MCF 10A (cell line): Measurements from ENCODE around the gene FERMT3. TPM values are rescaled to one million over a fixed set of nuclear protein-coding genes. Genes with fewer than 3 reads are reported as not detected.
A peak's percentile ranks its signal among the peaks of the same experiment; 100 is the strongest.

Experiments used
- BruUV-seq: library from RNA; stranded (reverse); fragments of 400-500 nt; replicated peaks from 2 replicates; lab custom pipeline; 2021; lab: Mats Ljungman, UMichigan
- CTCF ChIA-PET: fragments of 300-600 bp; sonication (Branson Sonifier 250); formaldehyde crosslinking; extraction: SDS; loops from one replicate; lab custom pipeline; 2021; ENCODE audit warnings: antibody characterized with exemption, inconsistent platforms; lab: Yijun Ruan, JAX
- POLR2A ChIA-PET: fragments of 300-600, 350-650 bp; sonication (Branson Sonifier 250); formaldehyde crosslinking; extraction: SDS; loops from one replicate; lab custom pipeline; 2020; ENCODE audit warnings: antibody characterized with exemption, inconsistent platforms; lab: Yijun Ruan, JAX
- DNase-seq: peaks from one replicate; pipeline ENCODE4 v3.0.0-alpha.2; 2018; ENCODE audit not compliant: unreplicated experiment
- H3K27ac Mint-ChIP-seq: one replicate; pipeline ENCODE4 v1.8.0; 2022; ENCODE audit warnings: mild to moderate bottlenecking, low read depth, mixed read lengths; ENCODE audit not compliant: unreplicated experiment
- H3K27me3 Mint-ChIP-seq: one replicate; pipeline ENCODE4 v1.8.0; 2022; ENCODE audit warnings: mixed read lengths; ENCODE audit not compliant: insufficient read depth, unreplicated experiment
- H3K36me3 Mint-ChIP-seq: one replicate; pipeline ENCODE4 v1.8.0; 2022; ENCODE audit warnings: mild to moderate bottlenecking, moderate library complexity, mixed read lengths; ENCODE audit not compliant: insufficient read depth, unreplicated experiment
- H3K4me1 Mint-ChIP-seq: one replicate; pipeline ENCODE4 v1.8.0; 2022; ENCODE audit warnings: mixed read lengths; ENCODE audit not compliant: insufficient read depth, unreplicated experiment
- H3K4me3 Mint-ChIP-seq: one replicate; pipeline ENCODE4 v1.8.0; 2022; ENCODE audit warnings: mild to moderate bottlenecking, moderate library complexity, mixed read lengths; ENCODE audit not compliant: unreplicated experiment
- H3K9me3 Mint-ChIP-seq: one replicate; pipeline ENCODE4 v1.8.0; 2022; ENCODE audit warnings: mixed read lengths; ENCODE audit not compliant: unreplicated experiment
- intact Hi-C: fragments of 100-400 bp; cut with micrococcal nuclease; formaldehyde crosslinking; loops from 2 replicates; pipeline ENCODE4 v1.14.1; 2022
- total RNA-seq: library from RNA; stranded (reverse); gene quantifications from 2 replicates; pipeline ENCODE4 v1.2.3, GENCODE V29; 2022
- TF ChIP-seq, protein P1 (sequence below): fragments of 200-600 bp; IDR thresholded peaks from one replicate; pipeline ENCODE4 v1.8.0; 2022; ENCODE audit warnings: antibody characterized with exemption, mild to moderate bottlenecking; ENCODE audit not compliant: unreplicated experiment

FERMT3 gene
- total RNA-seq, 1 experiment from 2014 or later, result 0.44 TPM

DNA sequence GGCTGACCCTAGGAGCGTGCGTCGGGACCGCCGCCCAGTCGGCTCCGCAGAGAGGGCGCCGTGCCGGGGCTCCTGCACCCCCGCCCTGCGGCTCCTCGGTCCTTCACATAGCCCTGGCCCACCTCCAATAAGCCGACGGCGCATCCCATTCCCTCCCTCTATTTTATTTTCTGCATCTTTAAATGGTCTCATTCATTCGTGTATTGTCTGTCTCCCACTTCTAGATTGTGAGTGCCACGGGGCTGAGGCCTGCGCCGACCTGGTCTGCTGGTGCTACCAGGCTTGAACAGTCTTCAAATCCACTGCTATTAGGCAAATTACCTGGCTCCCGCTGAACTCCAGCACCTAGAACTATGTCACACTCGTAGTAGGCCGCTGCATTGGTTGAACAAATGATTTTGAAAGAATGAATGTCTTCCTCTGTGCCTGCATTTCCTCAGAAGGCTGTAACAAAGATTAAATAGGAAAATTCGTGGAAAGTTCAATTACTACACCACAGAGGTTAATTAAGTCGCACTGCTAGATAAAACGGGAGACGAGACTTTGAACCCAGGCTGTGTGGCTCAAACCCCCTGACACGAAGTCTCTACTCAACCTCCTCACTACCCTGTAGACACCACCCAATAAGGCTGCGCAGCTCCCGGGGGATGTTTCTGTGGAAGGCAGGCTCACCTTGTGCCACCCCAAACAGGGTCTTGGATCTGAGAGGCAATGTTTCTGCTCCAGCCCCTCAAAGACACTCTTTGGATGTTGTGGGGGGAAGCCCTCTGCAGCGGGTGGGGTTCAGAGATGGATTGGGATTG lies 41.4 kb downstream of the FERMT3 start:
- Mint-ChIP-seq H3K9me3 (no peaks in the 10 kb centered on the region), H3K4me1 (peaks cover 15% of the 10 kb centered on the region), H3K27ac (peak overlapping the region; percentile 42), H3K27me3 (no peaks in the 10 kb centered on the region), H3K36me3 (peaks cover 21% of the 10 kb centered on the region), H3K4me3 (peak overlapping the region; percentile 93)
- no peak for DNase-seq
- ChIA-PET POLR2A (interaction anchor here (0.6 to 10.8 kb wide), 9 partner anchors 19 to 81 kb away, joined by 3 to 122 read pairs (median 23); partner anchors contain the start of genes CATSPERZ, DNAJC4, ESRRA and NUDT22), CTCF (interaction anchor here (0.9 to 1.7 kb wide), 3 partner anchors 24 to 53 kb away, joined by 3 to 4 read pairs (median 4); no protein-coding TSS in a partner anchor)
- TF ChIP-seq, protein P1, sequence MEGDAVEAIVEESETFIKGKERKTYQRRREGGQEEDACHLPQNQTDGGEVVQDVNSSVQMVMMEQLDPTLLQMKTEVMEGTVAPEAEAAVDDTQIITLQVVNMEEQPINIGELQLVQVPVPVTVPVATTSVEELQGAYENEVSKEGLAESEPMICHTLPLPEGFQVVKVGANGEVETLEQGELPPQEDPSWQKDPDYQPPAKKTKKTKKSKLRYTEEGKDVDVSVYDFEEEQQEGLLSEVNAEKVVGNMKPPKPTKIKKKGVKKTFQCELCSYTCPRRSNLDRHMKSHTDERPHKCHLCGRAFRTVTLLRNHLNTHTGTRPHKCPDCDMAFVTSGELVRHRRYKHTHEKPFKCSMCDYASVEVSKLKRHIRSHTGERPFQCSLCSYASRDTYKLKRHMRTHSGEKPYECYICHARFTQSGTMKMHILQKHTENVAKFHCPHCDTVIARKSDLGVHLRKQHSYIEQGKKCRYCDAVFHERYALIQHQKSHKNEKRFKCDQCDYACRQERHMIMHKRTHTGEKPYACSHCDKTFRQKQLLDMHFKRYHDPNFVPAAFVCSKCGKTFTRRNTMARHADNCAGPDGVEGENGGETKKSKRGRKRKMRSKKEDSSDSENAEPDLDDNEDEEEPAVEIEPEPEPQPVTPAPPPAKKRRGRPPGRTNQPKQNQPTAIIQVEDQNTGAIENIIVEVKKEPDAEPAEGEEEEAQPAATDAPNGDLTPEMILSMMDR, result no peak
- intact Hi-C loops, result loop anchor here (2.0 kb wide), 1 partner anchor 57 kb away; the partner anchor contains the start of gene ESRRA
- TSS peak; percentile 8 for BruUV-seq

DNA sequence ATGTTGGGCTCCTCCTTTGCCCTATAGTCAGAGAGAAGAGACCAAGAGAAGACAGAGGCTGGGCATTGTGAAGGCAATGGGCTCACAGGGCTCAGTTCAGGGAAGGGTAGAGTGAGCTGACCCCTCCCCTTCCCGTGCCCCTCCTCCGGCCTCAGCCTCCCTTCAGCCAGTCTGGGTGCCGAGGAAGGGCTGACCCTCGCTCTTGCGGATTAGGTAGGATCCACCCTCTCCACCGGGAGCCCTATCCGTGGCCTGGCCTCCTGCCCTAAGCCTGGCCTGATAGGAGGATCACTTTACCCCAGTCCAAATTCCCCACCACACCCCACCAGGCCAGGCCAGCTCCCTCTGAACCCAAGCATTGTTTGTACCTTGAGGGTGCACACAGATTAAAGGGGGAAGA lies 42.1 kb downstream of the FERMT3 start:
- no peak for DNase-seq
- Mint-ChIP-seq H3K9me3 (no peaks in the 10 kb centered on the region), H3K27ac (no peak overlapping the region), H3K27me3 (no peaks in the 10 kb centered on the region), H3K4me1 (peaks cover 9% of the 10 kb centered on the region), H3K4me3 (peak overlapping the region; percentile 93), H3K36me3 (peaks cover 18% of the 10 kb centered on the region)
- no TSS peak for BruUV-seq
- ChIA-PET CTCF (interaction anchor here (0.7 to 4.5 kb wide), 5 partner anchors 20 to 446 kb away, joined by 3 to 65 read pairs (median 4); partner anchors contain the start of gene CATSPERZ), POLR2A (interaction anchor here (0.6 to 10.8 kb wide), 4 partner anchors 20 to 82 kb away, joined by 3 to 122 read pairs (median 91); partner anchors contain the start of genes CATSPERZ, DNAJC4, ESRRA and NUDT22)
- intact Hi-C loops, result no loop called here
- TF ChIP-seq, protein P1, result no peak

DNA sequence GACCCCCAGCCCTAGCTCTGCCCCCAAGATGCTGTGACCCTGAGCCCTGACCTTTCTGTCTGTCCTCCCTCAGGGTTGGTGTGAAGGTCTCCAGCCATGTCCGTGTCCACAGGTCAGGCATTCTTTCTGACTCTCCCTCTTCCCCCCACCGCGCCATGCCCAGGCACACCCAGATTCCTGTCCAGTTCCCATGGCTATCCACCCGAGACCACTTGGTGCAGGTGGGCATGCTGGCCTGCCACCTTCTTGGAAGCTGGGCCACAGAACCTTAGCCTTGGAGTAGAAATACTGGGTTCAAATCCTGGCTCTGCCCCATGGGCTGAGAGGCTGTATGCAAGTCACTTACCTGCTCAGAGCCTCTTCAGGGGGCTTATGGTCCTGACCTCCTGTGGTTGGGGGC lies 42.5 kb downstream of the FERMT3 start:
- Mint-ChIP-seq H3K4me1 (peaks cover 6% of the 10 kb centered on the region), H3K9me3 (no peaks in the 10 kb centered on the region), H3K36me3 (peaks cover 13% of the 10 kb centered on the region), H3K27ac (no peak overlapping the region), H3K4me3 (no peak overlapping the region), H3K27me3 (no peaks in the 10 kb centered on the region)
- intact Hi-C loops, result no loop called here
- no peak for DNase-seq
- ChIA-PET CTCF (interaction anchor here (0.7 to 4.5 kb wide), 6 partner anchors 14 to 446 kb away, joined by 4 to 65 read pairs (median 10); partner anchors contain the start of gene CATSPERZ), POLR2A (interaction anchor here (1.2 to 10.8 kb wide), 4 partner anchors 20 to 54 kb away, joined by 3 to 122 read pairs (median 91); partner anchors contain the start of genes CATSPERZ, DNAJC4, ESRRA and NUDT22)
- TF ChIP-seq, protein P1, result no peak
- BruUV-seq, result no TSS peak
